Stomach smooth muscle (tissue), 2 donors: ENCODE data around the gene LAMB3.
A peak's percentile ranks its signal among the peaks of the same experiment; 100 is the strongest.

Experiments
- H3K27ac ChIP-seq: one replicate; pipeline ENCODE4 v1.7.0; 2013; ENCODE audit warnings: mild to moderate bottlenecking, low read length, inconsistent platforms
- H3K27me3 ChIP-seq, 2 donors: one replicate each; pipeline ENCODE4 v1.7.0; 2013; ENCODE audit warnings: low read length in 2 of 2; ENCODE audit not compliant: insufficient read depth in 2 of 2, control insufficient read depth in 1 of 2
- H3K36me3 ChIP-seq, 2 donors: one replicate each; pipeline ENCODE4 v1.7.0; 2013; ENCODE audit warnings: low read length in 2 of 2; ENCODE audit not compliant: control insufficient read depth in 2 of 2, insufficient read depth in 2 of 2
- H3K4me1 ChIP-seq: one replicate; pipeline ENCODE4 v1.7.0; 2013; ENCODE audit warnings: low read length; ENCODE audit not compliant: control insufficient read depth, insufficient read depth
- H3K4me3 ChIP-seq, 2 donors: one replicate each; pipeline ENCODE4 v1.7.0; 2013; ENCODE audit warnings: low read length in 2 of 2
- H3K9ac ChIP-seq, 2 donors: one replicate each; pipeline ENCODE4 v1.7.0; 2013; ENCODE audit warnings: low read length in 2 of 2, mild to moderate bottlenecking in 1 of 2
- H3K9me3 ChIP-seq, 2 donors: one replicate each; pipeline ENCODE4 v1.7.0; 2013; ENCODE audit warnings: low read length in 2 of 2; ENCODE audit not compliant: control insufficient read depth in 2 of 2
- donor health status: healthy.
- donor health status: Pancreatic carcinoma.

The LAMB3 gene

GRCh38 chr1:209587789-209588188, 64.4 kb downstream of the LAMB3 start:
- no peak overlapping the region for H3K4me3 ChIP-seq
- no peak overlapping the region for H3K27ac ChIP-seq
- H3K36me3 ChIP-seq = no peaks in the 10 kb centered on the region
- H3K4me1 ChIP-seq = peaks cover 13% of the 10 kb centered on the region
- no peaks in the 10 kb centered on the region for H3K9me3 ChIP-seq
- no peak overlapping the region for H3K9ac ChIP-seq
- H3K27me3 ChIP-seq = peaks cover 25 to 34% of the 10 kb centered on the region in 2 donors

- peaks cover 13% of the 10 kb centered on the region for H3K4me1 ChIP-seq
- H3K27me3 ChIP-seq = peaks cover 28 to 38% of the 10 kb centered on the region in 2 donors
- no peak overlapping the region for H3K9ac ChIP-seq
- no peak overlapping the region for H3K4me3 ChIP-seq
- H3K36me3 ChIP-seq = no peaks in the 10 kb centered on the region
- no peaks in the 10 kb centered on the region for H3K9me3 ChIP-seq
- H3K27ac ChIP-seq = no peak overlapping the region
Observed at GRCh38 chr1:209586221-209586740, 65.9 kb downstream of the LAMB3 start.

GRCh38 chr1:209585672-209586071, 66.6 kb downstream of the LAMB3 start:
- Histone ChIP-seq H3K36me3 (no peaks in the 10 kb centered on the region), H3K4me3 (peak overlapping the region; percentile 17 to 49), H3K9ac (no peak overlapping the region), H3K9me3 (no peaks in the 10 kb centered on the region), H3K27me3 (peaks cover 28 to 39% of the 10 kb centered on the region in 2 donors), H3K4me1 (peaks cover 13% of the 10 kb centered on the region), H3K27ac (no peak overlapping the region)

GRCh38 chr1:209585197-209585596, 67.0 kb downstream of the LAMB3 start:
- Histone ChIP-seq H3K27ac (no peak overlapping the region), H3K4me3 (peak overlapping the region; percentile 17 to 49), H3K9me3 (no peaks in the 10 kb centered on the region), H3K4me1 (peaks cover 13% of the 10 kb centered on the region), H3K9ac (no peak overlapping the region), H3K27me3 (peaks cover 28 to 43% of the 10 kb centered on the region in 2 donors), H3K36me3 (no peaks in the 10 kb centered on the region)

GRCh38 chr1:209584231-209584672, 68.0 kb downstream of the LAMB3 start:
- H3K4me1 ChIP-seq = peaks cover 13% of the 10 kb centered on the region
- H3K9me3 ChIP-seq = no peaks in the 10 kb centered on the region
- peaks cover 28 to 51% of the 10 kb centered on the region in 2 donors for H3K27me3 ChIP-seq
- H3K9ac ChIP-seq = no peak overlapping the region
- no peak overlapping the region for H3K27ac ChIP-seq
- H3K4me3 ChIP-seq = peak overlapping the region in 1 of 2 donors; percentile 15
- no peaks in the 10 kb centered on the region for H3K36me3 ChIP-seq

- Histone ChIP-seq H3K27me3 (peaks cover 28 to 53% of the 10 kb centered on the region in 2 donors), H3K27ac (no peak within 1 kb of the TSS), H3K4me3 (peak within 1 kb of the TSS in 1 of 2 donors; percentile 15), H3K9me3 (no peaks in the 10 kb centered on the region), H3K36me3 (no peaks in the 10 kb centered on the region), H3K4me1 (peaks cover 13% of the 10 kb centered on the region), H3K9ac (no peak within 1 kb of the TSS)
Observed at GRCh38 chr1:209583408-209583807, 68.8 kb downstream of the LAMB3 start, which contains the start of gene CAMK1G. Gene CAMK1G (plus strand): TSS chr1:209583714. CDS start chr1:209594984, 11,270 bp downstream.

- no peak overlapping the region for H3K4me3 ChIP-seq
- peaks cover 27 to 53% of the 10 kb centered on the region in 2 donors for H3K27me3 ChIP-seq
- no peaks in the 10 kb centered on the region for H3K9me3 ChIP-seq
- H3K4me1 ChIP-seq = peaks cover 5% of the 10 kb centered on the region
- H3K9ac ChIP-seq = no peak overlapping the region
- H3K27ac ChIP-seq = no peak overlapping the region
- no peaks in the 10 kb centered on the region for H3K36me3 ChIP-seq
Observed at GRCh38 chr1:209580577-209580976, 71.6 kb downstream of the LAMB3 start.

GRCh38 chr1:209577346-209577745, 74.9 kb downstream of the LAMB3 start:
- Histone ChIP-seq H3K4me3 (no peak overlapping the region), H3K36me3 (no peaks in the 10 kb centered on the region), H3K9ac (no peak overlapping the region), H3K9me3 (no peaks in the 10 kb centered on the region), H3K4me1 (no peaks in the 10 kb centered on the region), H3K27ac (no peak overlapping the region), H3K27me3 (peaks cover 3 to 24% of the 10 kb centered on the region in 2 donors)

- no peak overlapping the region for H3K27ac ChIP-seq
- no peaks in the 10 kb centered on the region for H3K9me3 ChIP-seq
- peaks cover 0 to 22% of the 10 kb centered on the region in 2 donors for H3K27me3 ChIP-seq
- H3K36me3 ChIP-seq = no peaks in the 10 kb centered on the region
- H3K4me1 ChIP-seq = no peaks in the 10 kb centered on the region
- H3K4me3 ChIP-seq = no peak overlapping the region
- H3K9ac ChIP-seq = no peak overlapping the region
Observed at GRCh38 chr1:209576392-209577197, 75.6 kb downstream of the LAMB3 start.

GRCh38 chr1:209570743-209571142, 81.5 kb downstream of the LAMB3 start:
- Histone ChIP-seq H3K4me1 (no peaks in the 10 kb centered on the region), H3K9me3 (no peaks in the 10 kb centered on the region), H3K36me3 (no peaks in the 10 kb centered on the region), H3K4me3 (no peak overlapping the region), H3K9ac (no peak overlapping the region), H3K27me3 (peaks cover 0 to 10% of the 10 kb centered on the region in 2 donors), H3K27ac (no peak overlapping the region)
